Upper lobe of right lung (tissue), 1 donor: Measurements from ENCODE around the gene EDARADD. TPM values are rescaled to one million over a fixed set of nuclear protein-coding genes. Genes with fewer than 3 reads are reported as not detected.

Source experiments
- ATAC-seq: fragments of 200-7000 bp; cut with Tn5 transposase; one replicate; pipeline ENCODE4 v1.9.1; 2020; ENCODE audit warnings: mild to moderate bottlenecking, moderate library complexity
- DNase-seq: peaks from one replicate; pipeline ENCODE4 v3.0.0-alpha.2; 2020
- H3K27ac ChIP-seq: fragments of 200-600 bp; one replicate; pipeline ENCODE4 v1.8.0; 2022
- H3K27me3 ChIP-seq: fragments of 200-600 bp; one replicate; pipeline ENCODE4 v1.8.0; 2022; ENCODE audit warnings: mild to moderate bottlenecking
- H3K36me3 ChIP-seq: fragments of 200-600 bp; one replicate; pipeline ENCODE4 v1.8.0; 2022
- H3K4me1 ChIP-seq: fragments of 200-600 bp; one replicate; pipeline ENCODE4 v1.8.0; 2022
- H3K4me3 ChIP-seq: fragments of 200-600 bp; one replicate; pipeline ENCODE4 v1.8.0; 2022; ENCODE audit warnings: mild to moderate bottlenecking
- H3K9me3 ChIP-seq: fragments of 200-600 bp; one replicate; pipeline ENCODE4 v1.8.0; 2022
- CTCF ChIP-seq: fragments of 200-600 bp; IDR thresholded peaks from one replicate; pipeline ENCODE4 v1.8.0; 2022; ENCODE audit warnings: antibody characterized with exemption
- intact Hi-C: fragments of 100-400 bp; cut with DNase I; formaldehyde crosslinking; loops from one replicate; pipeline ENCODE4 v1.11.0; 2022
- total RNA-seq: library from RNA; stranded (reverse); fragmentation: NEBNext Ultra II Directional; extraction: Animal tissue kit (Norgen Biotek cat#: 25700); gene quantifications from one replicate; pipeline ENCODE4 v1.2.1, GENCODE V29; 2021
- donor health status: DM: no; HTN: yes; CAD: no; lungs with severe emphysema.

Gene EDARADD
- total RNA-seq, 1 donor from 2014 or later: 0.78 TPM

GRCh38 chr1:236388332-236388731 is 5.8 kb upstream of the EDARADD start:
- H3K4me3 ChIP-seq: no peak overlapping the region
- no peak for ATAC-seq
- no peak overlapping the region for H3K27ac ChIP-seq
- DNase-seq: no peak
- TF ChIP-seq CTCF: no peak
- no peaks in the 10 kb centered on the region for H3K36me3 ChIP-seq
- intact Hi-C loops: no loop called here
- no peaks in the 10 kb centered on the region for H3K9me3 ChIP-seq
- H3K4me1 ChIP-seq: no peaks in the 10 kb centered on the region
- H3K27me3 ChIP-seq: no peaks in the 10 kb centered on the region

DNA sequence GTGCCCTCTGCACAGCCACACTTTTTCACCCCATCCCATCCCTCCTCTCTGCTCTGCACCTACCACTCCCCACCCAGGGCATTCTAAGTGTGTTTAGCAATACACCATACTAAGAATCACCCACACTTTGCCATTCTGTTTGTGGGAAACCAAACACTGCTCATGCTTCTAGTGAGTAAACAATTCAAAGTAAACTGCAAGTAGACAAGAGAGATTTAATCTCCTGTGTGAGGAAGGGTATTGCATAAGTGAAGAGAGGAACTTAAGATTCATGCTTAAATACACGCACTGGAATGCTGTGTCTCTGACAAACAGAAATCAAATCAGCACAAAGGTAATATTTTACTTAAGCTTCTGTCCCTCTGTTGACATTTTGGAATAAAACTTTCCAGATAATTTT is 4.8 kb upstream of the EDARADD start:
- no peak overlapping the region for H3K27ac ChIP-seq
- H3K9me3 ChIP-seq: no peaks in the 10 kb centered on the region
- no peaks in the 10 kb centered on the region for H3K36me3 ChIP-seq
- no peak for TF ChIP-seq CTCF
- no peaks in the 10 kb centered on the region for H3K4me1 ChIP-seq
- DNase-seq: no peak
- H3K27me3 ChIP-seq: peaks cover 4% of the 10 kb centered on the region
- H3K4me3 ChIP-seq: no peak overlapping the region
- no peak for ATAC-seq
- intact Hi-C loops: no loop called here

- Histone ChIP-seq H3K27ac (no peak overlapping the region), H3K4me1 (peaks cover 7% of the 10 kb centered on the region), H3K4me3 (no peak overlapping the region), H3K27me3 (peaks cover 20% of the 10 kb centered on the region), H3K9me3 (no peaks in the 10 kb centered on the region), H3K36me3 (no peaks in the 10 kb centered on the region)
- intact Hi-C loops: no loop called here
- no peak for TF ChIP-seq CTCF
- ATAC-seq (no peak), DNase-seq (no peak)
Measured at GRCh38 chr1:236391008-236391407, 3.1 kb upstream of the EDARADD start.

DNA sequence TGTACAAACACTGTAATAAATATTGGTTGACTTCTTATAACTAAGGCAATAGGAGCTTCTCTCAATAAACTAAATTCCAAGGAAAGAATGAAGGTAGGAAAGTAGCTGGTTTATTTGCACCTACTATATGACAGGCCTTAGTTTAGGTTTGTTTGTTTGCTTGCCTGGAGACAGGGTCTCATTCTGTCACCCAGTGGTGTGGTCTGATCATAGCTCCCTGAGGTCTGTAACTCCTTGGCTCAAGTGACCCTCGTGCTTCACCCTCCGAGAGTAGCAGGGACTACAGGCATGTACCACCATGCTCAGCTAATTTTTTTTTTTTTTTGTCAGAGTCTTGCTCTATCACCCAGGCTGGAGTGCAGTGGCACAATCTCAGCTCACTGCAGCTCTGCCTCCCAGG is 1.9 kb upstream of the EDARADD start:
- H3K36me3 ChIP-seq: no peaks in the 10 kb centered on the region
- H3K27ac ChIP-seq: no peak overlapping the region
- ATAC-seq (no peak), DNase-seq (no peak)
- H3K4me3 ChIP-seq: no peak overlapping the region
- H3K9me3 ChIP-seq: no peaks in the 10 kb centered on the region
- TF ChIP-seq CTCF: no peak
- peaks cover 9% of the 10 kb centered on the region for H3K4me1 ChIP-seq
- intact Hi-C loops: no loop called here
- peaks cover 32% of the 10 kb centered on the region for H3K27me3 ChIP-seq

GRCh38 chr1:236394879-236395229 is 768 bp downstream of the EDARADD start:
- TF ChIP-seq CTCF: no peak
- intact Hi-C loops: no loop called here
- H3K4me1 ChIP-seq: peaks cover 9% of the 10 kb centered on the region
- DNase-seq (no peak), ATAC-seq (no peak)
- H3K9me3 ChIP-seq: no peaks in the 10 kb centered on the region
- H3K27me3 ChIP-seq: peaks cover 32% of the 10 kb centered on the region
- H3K4me3 ChIP-seq: peak overlapping the region; percentile 53
- no peak overlapping the region for H3K27ac ChIP-seq
- no peaks in the 10 kb centered on the region for H3K36me3 ChIP-seq

DNA sequence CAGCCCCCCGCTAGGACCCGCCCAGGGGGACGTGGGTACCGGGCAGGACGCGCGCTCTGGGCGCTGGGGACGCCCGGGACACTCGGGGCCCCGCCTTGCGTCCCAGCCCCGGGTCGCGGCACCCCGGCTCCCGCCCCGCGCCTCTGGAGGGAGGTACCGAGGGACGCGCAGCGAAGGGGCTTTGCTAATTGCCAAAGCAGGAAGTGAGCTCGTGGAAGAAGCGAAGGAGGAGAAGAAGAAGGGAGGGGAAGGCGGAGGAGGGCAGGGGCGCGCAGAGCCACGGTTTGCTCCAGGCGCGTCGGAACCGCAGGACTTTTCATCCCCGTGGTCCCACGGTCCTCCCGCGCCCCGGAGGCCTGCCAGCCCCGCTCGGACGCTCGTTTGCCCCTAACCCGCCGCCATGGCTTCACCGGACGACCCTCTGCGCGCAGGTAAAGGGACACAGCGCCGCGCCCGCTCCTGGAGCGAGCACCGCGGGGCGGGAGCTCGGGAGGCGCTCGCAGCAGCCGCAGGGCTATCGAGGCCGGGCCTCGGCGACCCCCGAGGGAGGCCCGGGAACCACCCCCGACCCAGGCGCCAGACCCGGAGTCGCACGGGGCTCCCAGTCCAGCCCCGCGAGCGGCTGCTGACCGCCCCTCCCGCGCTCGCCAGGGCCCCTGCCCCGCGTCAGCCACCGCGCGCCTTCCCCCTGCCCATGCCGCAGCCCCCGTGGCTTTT is 1.3 kb downstream of the EDARADD start:
- peaks cover 9% of the 10 kb centered on the region for H3K4me1 ChIP-seq
- intact Hi-C loops: no loop called here
- no peaks in the 10 kb centered on the region for H3K36me3 ChIP-seq
- no peak for TF ChIP-seq CTCF
- H3K4me3 ChIP-seq: peak overlapping the region; percentile 53
- no peak overlapping the region for H3K27ac ChIP-seq
- no peaks in the 10 kb centered on the region for H3K9me3 ChIP-seq
- ATAC-seq (peak; percentile 69), DNase-seq (no peak)
- peaks cover 32% of the 10 kb centered on the region for H3K27me3 ChIP-seq
